GM12878 (cell line): ENCODE measurements around the gene CEP97.

Experiments
- JUNB ChIP-seq: IDR thresholded peaks from 2 replicates; pipeline ENCODE4 v1.6.1; 2016; ENCODE audit warnings: antibody characterized with exemption, mild to moderate bottlenecking
- MEF2A ChIP-seq: IDR thresholded peaks from 2 replicates; pipeline ENCODE4 v1.6.1; 2011; ENCODE audit warnings: low read depth, mild to moderate bottlenecking, low read length, moderate library complexity; ENCODE audit not compliant: insufficient read depth
- POLR2AphosphoS5 ChIP-seq: IDR thresholded peaks from 2 replicates; pipeline ENCODE4 v1.6.1; 2011; ENCODE audit warnings: mild to moderate bottlenecking, low read length, inconsistent platforms
- RCOR1 ChIP-seq: conservative IDR thresholded peaks from 2 replicates; pipeline ENCODE4 v1.6.1; 2012; ENCODE audit warnings: low read depth, low read length, improper control_type of control experiment
- TAF1 ChIP-seq: IDR thresholded peaks from 2 replicates; pipeline ENCODE4 v1.6.1; 2011; ENCODE audit warnings: mild to moderate bottlenecking, low read depth, low read length, borderline replicate concordance
- TF ChIP-seq, protein P1 (sequence below), 3 experiments: IDR thresholded peaks in 2 of 3; conservative IDR thresholded peaks in 1 of 3; 2 replicates each; pipeline ENCODE4 v1.5.1; 2011; ENCODE audit warnings: low read depth in 3 of 3, low read length in 3 of 3, mild to moderate bottlenecking in 3 of 3, control low read depth in 2 of 3, moderate library complexity in 2 of 3, inconsistent platforms in 1 of 3, mixed read lengths in 1 of 3; ENCODE audit not compliant: control insufficient read depth in 2 of 3, insufficient read depth in 1 of 3; ENCODE audit errors: extremely low read depth in 1 of 3

DNA sequence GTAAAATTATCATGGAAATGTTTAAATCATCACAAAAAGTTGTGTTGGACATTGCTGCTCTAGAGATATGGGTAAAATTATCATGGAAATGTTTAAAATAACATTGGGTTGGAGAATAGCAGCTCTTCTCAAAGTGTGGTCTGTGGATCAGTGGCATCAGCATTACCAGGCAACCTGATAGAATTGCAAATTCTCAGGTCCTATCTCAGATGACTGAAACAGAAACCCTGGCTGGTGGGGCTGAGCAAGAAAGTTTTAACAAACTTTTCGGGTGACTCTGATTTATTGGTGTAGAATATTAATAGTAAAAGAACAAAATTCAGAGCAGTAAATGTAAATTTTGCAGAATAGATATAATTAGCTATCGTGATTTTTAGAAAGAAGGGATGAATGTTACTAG is 83.5 kb downstream of the CEP97 start:
- TF ChIP-seq POLR2AphosphoS5 (no peak), TAF1 (no peak), JUNB (peak; percentile 38; the same call in 1 of the 2 replicates), RCOR1 (no peak), MEF2A (no peak)
- TF ChIP-seq, protein P1, sequence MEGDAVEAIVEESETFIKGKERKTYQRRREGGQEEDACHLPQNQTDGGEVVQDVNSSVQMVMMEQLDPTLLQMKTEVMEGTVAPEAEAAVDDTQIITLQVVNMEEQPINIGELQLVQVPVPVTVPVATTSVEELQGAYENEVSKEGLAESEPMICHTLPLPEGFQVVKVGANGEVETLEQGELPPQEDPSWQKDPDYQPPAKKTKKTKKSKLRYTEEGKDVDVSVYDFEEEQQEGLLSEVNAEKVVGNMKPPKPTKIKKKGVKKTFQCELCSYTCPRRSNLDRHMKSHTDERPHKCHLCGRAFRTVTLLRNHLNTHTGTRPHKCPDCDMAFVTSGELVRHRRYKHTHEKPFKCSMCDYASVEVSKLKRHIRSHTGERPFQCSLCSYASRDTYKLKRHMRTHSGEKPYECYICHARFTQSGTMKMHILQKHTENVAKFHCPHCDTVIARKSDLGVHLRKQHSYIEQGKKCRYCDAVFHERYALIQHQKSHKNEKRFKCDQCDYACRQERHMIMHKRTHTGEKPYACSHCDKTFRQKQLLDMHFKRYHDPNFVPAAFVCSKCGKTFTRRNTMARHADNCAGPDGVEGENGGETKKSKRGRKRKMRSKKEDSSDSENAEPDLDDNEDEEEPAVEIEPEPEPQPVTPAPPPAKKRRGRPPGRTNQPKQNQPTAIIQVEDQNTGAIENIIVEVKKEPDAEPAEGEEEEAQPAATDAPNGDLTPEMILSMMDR (IDR thresholded peaks at IDR 0.05 in 2 of 3, conservative IDR thresholded peaks at IDR 0.05 in 1 of 3; ENCODE audit: control insufficient read depth in 2 of 3, extremely low read depth in 1 of 3, insufficient read depth in 1 of 3, low read depth in 3 of 3, low read length in 3 of 3): no peak
